Thymus (tissue), 11 donors: ENCODE results near the gene TBC1D5. TPM values are rescaled to one million over a fixed set of nuclear protein-coding genes. Genes with fewer than 3 reads are reported as not detected.
"Not testable (repeated sequence)": the region's sequence is repeated elsewhere in the genome, so short reads cannot be mapped to it uniquely, and the experiment has no call there.

Experiments used
- DNase-seq, 9 donors: peaks; one replicate each; pipeline ENCODE4 v3.0.0-alpha.2; 2013; ENCODE audit warnings: low spot score in 9 of 9, low read depth in 6 of 9, missing footprints in 1 of 9
- H3K27ac ChIP-seq, 2 donors: one replicate each; pipeline ENCODE4 v1.5.1; 2013; ENCODE audit warnings: control low read depth in 1 of 2, low read depth in 1 of 2, low read length in 1 of 2, mild to moderate bottlenecking in 1 of 2, moderate library complexity in 1 of 2
- H3K27me3 ChIP-seq, 2 donors: one replicate each; pipeline ENCODE4 v1.5.1; 2013; ENCODE audit warnings: low read length in 1 of 2; ENCODE audit not compliant: control insufficient read depth in 2 of 2, insufficient read depth in 1 of 2
- H3K36me3 ChIP-seq, 2 donors: one replicate each; pipeline ENCODE4 v1.5.1; 2013; ENCODE audit warnings: low read length in 1 of 2, mild to moderate bottlenecking in 1 of 2, moderate library complexity in 1 of 2; ENCODE audit not compliant: control insufficient read depth in 2 of 2, insufficient read depth in 2 of 2
- H3K4me1 ChIP-seq, 2 donors: one replicate each; pipeline ENCODE4 v1.5.1; 2013; ENCODE audit warnings: low read length in 2 of 2; ENCODE audit not compliant: control insufficient read depth in 2 of 2, insufficient read depth in 2 of 2
- H3K4me3 ChIP-seq, 2 donors: one replicate each; pipeline ENCODE4 v1.5.1; 2013; ENCODE audit warnings: low read length in 2 of 2, control low read depth in 1 of 2, mild to moderate bottlenecking in 1 of 2
- H3K9me3 ChIP-seq, 2 donors: one replicate each; pipeline ENCODE4 v1.5.1; 2013; ENCODE audit warnings: low read length in 1 of 2, mild to moderate bottlenecking in 1 of 2; ENCODE audit not compliant: control insufficient read depth in 2 of 2, insufficient read depth in 1 of 2
- whole genome bisulfite sequencing: extraction: QIAGEN DNeasy Blood & Tissue Kit; methylation state at CpG from one replicate; pipeline ENCODE4 v1.1.7; 2013; 5-methylcytosine and 5-hydroxymethylcytosine counted together
- polyA plus RNA-seq: library from polyadenylated mRNA; stranded (reverse); fragments of 200-250 nt; gene quantifications from one replicate; pipeline ENCODE4 v1.2.3, GENCODE V29; 2013
- total RNA-seq: library from RNA; stranded (reverse); fragments of 120-200 nt; gene quantifications from one replicate; pipeline ENCODE4 v1.2.4, GENCODE V29; 2013
- donor health status: healthy.

TBC1D5 gene
- total and polyA plus RNA-seq, 2 donors = 8.9 to 37.3 TPM

DNA sequence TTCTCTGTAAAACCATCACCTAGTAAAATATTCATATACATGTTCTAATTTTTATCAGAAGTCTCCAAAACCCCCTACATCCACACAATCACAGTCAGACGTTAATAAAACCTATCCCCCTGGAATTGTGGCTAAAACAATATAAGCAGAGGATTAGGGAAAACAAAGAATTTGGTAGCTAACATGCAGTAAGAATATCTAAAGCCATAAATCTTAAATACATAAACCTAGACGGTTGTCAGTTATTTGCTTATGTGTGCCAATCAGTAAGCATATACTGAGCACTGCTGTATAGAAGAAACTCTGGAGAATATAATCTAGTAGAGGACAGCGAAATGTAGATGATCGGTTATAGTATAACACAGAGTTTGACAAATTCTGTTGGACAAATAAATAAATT is 232.2 kb downstream of the TBC1D5 start:
- Histone ChIP-seq H3K4me3 (no peak overlapping the region), H3K27ac (no peak overlapping the region), H3K27me3 (no peaks in the 10 kb centered on the region), H3K9me3 (no peaks in the 10 kb centered on the region), H3K36me3 (no peaks in the 10 kb centered on the region), H3K4me1 (no peaks in the 10 kb centered on the region)
- WGBS = 98% methylated on average over 4 of the region's 4 CpGs
- DNase-seq = no peak

GRCh38 chr3:17508180-17508752 is 234.2 kb downstream of the TBC1D5 start:
- no peak for DNase-seq
- Histone ChIP-seq H3K36me3 (no peaks in the 10 kb centered on the region), H3K27me3 (no peaks in the 10 kb centered on the region), H3K4me1 (no peaks in the 10 kb centered on the region), H3K9me3 (no peaks in the 10 kb centered on the region), H3K4me3 (no peak overlapping the region), H3K27ac (no peak overlapping the region)
- 98% methylated on average over 4 of the region's 4 CpGs for WGBS

DNA sequence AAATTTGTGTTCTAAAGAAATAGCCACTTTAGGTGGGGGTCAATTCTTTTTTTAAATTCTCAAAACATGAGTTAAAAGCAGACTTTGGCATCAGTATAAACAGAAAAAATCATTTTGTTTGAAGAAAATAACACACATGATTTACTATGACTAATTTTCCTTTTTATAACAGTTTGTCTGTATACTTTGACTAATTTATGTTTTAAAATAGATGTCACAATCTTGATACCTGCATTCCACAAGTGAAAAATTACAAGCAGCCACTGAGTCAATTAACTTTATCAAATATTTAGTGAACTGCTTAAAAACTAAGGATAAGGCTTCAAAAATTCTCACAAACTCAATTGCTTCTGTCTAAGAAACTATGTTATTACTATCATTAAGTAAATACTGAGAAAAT is 235.0 kb downstream of the TBC1D5 start:
- Histone ChIP-seq H3K27ac (no peak overlapping the region), H3K27me3 (no peaks in the 10 kb centered on the region), H3K4me3 (no peak overlapping the region), H3K4me1 (no peaks in the 10 kb centered on the region), H3K9me3 (no peaks in the 10 kb centered on the region), H3K36me3 (no peaks in the 10 kb centered on the region)
- no peak for DNase-seq

- DNase-seq = no peak
- Histone ChIP-seq H3K27me3 (no peaks in the 10 kb centered on the region), H3K9me3 (no peaks in the 10 kb centered on the region), H3K36me3 (no peaks in the 10 kb centered on the region), H3K4me3 (no peak overlapping the region), H3K4me1 (no peaks in the 10 kb centered on the region), H3K27ac (no peak overlapping the region)
Measured at GRCh38 chr3:17505856-17506255, 236.6 kb downstream of the TBC1D5 start.

DNA sequence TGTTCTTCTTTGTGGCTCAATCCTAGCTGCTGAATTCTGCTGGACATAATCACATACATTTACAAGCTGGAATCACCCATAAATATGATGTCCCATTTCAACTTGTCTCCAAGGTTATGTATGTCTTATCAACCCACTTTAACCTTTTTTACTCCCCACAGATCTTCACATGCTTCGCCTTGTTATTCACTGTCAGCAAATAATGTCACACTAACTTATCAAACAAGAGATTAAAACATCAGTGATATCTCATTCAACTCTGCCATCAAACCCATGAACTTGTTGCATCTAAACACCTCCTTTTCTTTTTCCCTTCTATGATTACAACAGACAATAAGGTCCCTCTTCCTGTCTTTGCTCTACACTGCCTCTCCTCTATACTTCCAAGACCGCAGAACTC is 240.7 kb downstream of the TBC1D5 start:
- WGBS = 98% methylated on average over 2 of the region's 2 CpGs
- Histone ChIP-seq H3K27ac (no peak overlapping the region), H3K27me3 (no peaks in the 10 kb centered on the region), H3K9me3 (no peaks in the 10 kb centered on the region), H3K4me3 (no peak overlapping the region), H3K36me3 (no peaks in the 10 kb centered on the region), H3K4me1 (no peaks in the 10 kb centered on the region)
- DNase-seq = no peak

DNA sequence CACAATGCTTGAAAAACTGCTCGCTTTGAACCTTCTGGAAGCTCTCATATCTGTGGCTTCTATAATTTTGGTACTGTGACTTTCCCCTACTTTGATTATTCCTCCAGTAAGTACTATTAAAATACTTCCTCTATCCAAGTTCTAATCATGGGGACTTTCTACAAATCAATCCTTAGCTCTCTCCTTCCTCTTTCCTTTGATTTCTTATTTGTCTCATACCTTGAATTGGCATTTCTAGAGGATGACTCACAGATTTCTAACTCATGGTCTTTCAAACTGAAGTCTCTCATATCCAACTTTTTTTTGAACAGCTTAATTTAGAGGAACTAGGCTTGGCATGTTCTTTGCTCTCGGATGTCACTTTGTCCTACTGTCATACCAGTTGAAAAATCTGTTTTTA is 241.8 kb downstream of the TBC1D5 start:
- no peak for DNase-seq
- Histone ChIP-seq H3K36me3 (no peaks in the 10 kb centered on the region), H3K4me1 (no peaks in the 10 kb centered on the region), H3K27me3 (no peaks in the 10 kb centered on the region), H3K27ac (no peak overlapping the region), H3K9me3 (no peaks in the 10 kb centered on the region), H3K4me3 (no peak overlapping the region)
- WGBS = 98% methylated on average over 2 of the region's 2 CpGs

- no peaks in the 10 kb centered on the region for H3K4me1 ChIP-seq
- peaks cover 0 to 6% of the 10 kb centered on the region in 2 donors for H3K36me3 ChIP-seq
- no peak for DNase-seq
- no peak overlapping the region for H3K27ac ChIP-seq
- no peaks in the 10 kb centered on the region for H3K27me3 ChIP-seq
- no peak overlapping the region for H3K4me3 ChIP-seq
- H3K9me3 ChIP-seq = peaks cover 0 to 6% of the 10 kb centered on the region in 2 donors
- WGBS = 96% methylated on average over 11 of the region's 11 CpGs
Measured at GRCh38 chr3:17494117-17494809, 248.2 kb downstream of the TBC1D5 start.

GRCh38 chr3:17491601-17492000 is 250.8 kb downstream of the TBC1D5 start:
- H3K4me1 ChIP-seq = no peaks in the 10 kb centered on the region
- no peaks in the 10 kb centered on the region for H3K27me3 ChIP-seq
- H3K27ac ChIP-seq = no peak overlapping the region
- H3K36me3 ChIP-seq = peaks cover 0 to 6% of the 10 kb centered on the region in 2 donors
- WGBS = 97% methylated on average over 4 of the region's 4 CpGs
- no peak overlapping the region for H3K4me3 ChIP-seq
- DNase-seq = no peak
- H3K9me3 ChIP-seq = peaks cover 0 to 10% of the 10 kb centered on the region in 2 donors

- H3K4me3 ChIP-seq, H3K27me3 ChIP-seq, H3K27ac ChIP-seq, H3K36me3 ChIP-seq, H3K4me1 ChIP-seq, DNase-seq, H3K9me3 ChIP-seq: not testable (repeated sequence)
- WGBS = 98% methylated on average over 1 of the region's 1 CpG
Measured at GRCh38 chr3:17491190-17491589, 251.2 kb downstream of the TBC1D5 start.
